Transverse colon (tissue), 4 donors: ENCODE results near the gene ZNF385D. TPM values are rescaled to one million over a fixed set of nuclear protein-coding genes. Genes with fewer than 3 reads are reported as not detected.

Source experiments
- DNase-seq: peaks from one replicate; pipeline ENCODE4 v3.0.0-alpha.2; 2019
- H3K27ac ChIP-seq, 4 donors: fragments of 200-600 bp; sonication (generic); 2 replicates each; pipeline ENCODE4 v1.5.1; 2016 to 2018; ENCODE audit warnings: inconsistent platforms in 4 of 4
- H3K27me3 ChIP-seq: fragments of 200-600 bp; sonication (generic); 2 replicates; pipeline ENCODE4 v1.5.1; 2017; ENCODE audit warnings: inconsistent platforms
- H3K36me3 ChIP-seq, 4 donors: fragments of 200-600 bp; sonication (generic); 2 replicates each; pipeline ENCODE4 v1.5.1; 2017 to 2019; ENCODE audit warnings: inconsistent platforms in 4 of 4
- H3K4me1 ChIP-seq, 4 donors: fragments of 200-600 bp; sonication (generic); 2 replicates each; pipeline ENCODE4 v1.5.1; 2017 to 2020; ENCODE audit warnings: inconsistent platforms in 4 of 4
- H3K4me3 ChIP-seq, 4 donors: fragments of 200-600 bp; sonication (generic); 1 replicate in 1 of 4; 2 replicates in 3 of 4; pipeline versions ENCODE4 v1.5.1 to v1.6.1; 2017 to 2019; ENCODE audit warnings: inconsistent platforms in 4 of 4
- H3K9me3 ChIP-seq, 2 donors: fragments of 200-600 bp; sonication (generic); 2 replicates each; pipeline ENCODE4 v1.5.1; 2017 to 2019; ENCODE audit warnings: inconsistent platforms in 2 of 2
- CTCF ChIP-seq, 5 experiments: fragments of 200-600 bp in 3 of 5; fragments of 450-650 bp in 2 of 5; sonication (generic) in 3 of 5; IDR thresholded peaks; 1 replicate in 2 of 5; 2 replicates in 3 of 5; pipeline ENCODE4 v1.5.1; 2016 to 2017; ENCODE audit warnings: antibody characterized with exemption in 5 of 5, inconsistent platforms in 3 of 5, mild to moderate bottlenecking in 2 of 5, moderate library complexity in 1 of 5
- EP300 ChIP-seq: sonication (generic); formaldehyde crosslinking; IDR thresholded peaks from one replicate; pipeline ENCODE4 v1.6.1; 2017; ENCODE audit warnings: antibody characterized with exemption, low read depth
- POLR2A ChIP-seq: fragments of 450-650 bp; IDR thresholded peaks from one replicate; pipeline ENCODE4 v1.6.1; 2016; ENCODE audit warnings: antibody characterized with exemption, mild to moderate bottlenecking, moderate library complexity
- POLR2AphosphoS5 ChIP-seq, 3 donors: sonication (generic); formaldehyde crosslinking; IDR thresholded peaks; one replicate each; pipeline ENCODE4 v1.6.1; 2016; ENCODE audit warnings: antibody characterized with exemption in 3 of 3
- WGBS, 2 donors: methylation state at CpG; one replicate each; pipeline ENCODE4 v1.1.5; 2018; ENCODE audit warnings: low coverage in 1 of 2; 5-methylcytosine and 5-hydroxymethylcytosine counted together
- in situ Hi-C, 4 donors: fragments of 200-750 bp; cut with MboI; loops; one replicate each; pipeline versions ENCODE4 v1.15.0 to v1.15.1; 2017; ENCODE audit warnings: low sequenced_read_pairs in 3 of 4, low pct_ligation_motif_present in 1 of 4, low pct_unique_long_range_greater_than_20kb in 1 of 4
- intact Hi-C: fragments of 100-400 bp; cut with DNase I; formaldehyde crosslinking; loops from one replicate; pipeline ENCODE4 v1.15.1; 2023; ENCODE audit warnings: low total_unique reads
- total RNA-seq, 4 donors: library from RNA; depleted of rRNA; stranded (reverse); fragments of >200 nt; gene quantifications; one replicate each; pipeline ENCODE4 v1.1.0, GENCODE V29; 2016

The ZNF385D gene
- total RNA-seq, 4 donors from 2014 or later = 0.40 to 0.75 (median 0.52) TPM

- intact Hi-C loops = no loop called here
- in situ Hi-C loops = no loop called here
- Histone ChIP-seq H3K27me3 (no peaks in the 10 kb centered on the region), H3K4me1 (no peaks in the 10 kb centered on the region), H3K4me3 (no peak overlapping the region), H3K27ac (no peak overlapping the region), H3K36me3 (no peaks in the 10 kb centered on the region), H3K9me3 (no peaks in the 10 kb centered on the region)
- 78 to 96% methylated on average over 4 of the region's 4 CpGs for WGBS, 2 donors
- TF ChIP-seq CTCF (IDR thresholded peaks at IDR 0.05) = no peak
- no peak for TF ChIP-seq POLR2A
- no peak for TF ChIP-seq EP300
- no peak for TF ChIP-seq POLR2AphosphoS5 (IDR thresholded peaks at IDR 0.05)
- DNase-seq = no peak
These were observed 224.5 kb downstream of the ZNF385D start for GRCh38 chr3:21526461-21526860.

DNA sequence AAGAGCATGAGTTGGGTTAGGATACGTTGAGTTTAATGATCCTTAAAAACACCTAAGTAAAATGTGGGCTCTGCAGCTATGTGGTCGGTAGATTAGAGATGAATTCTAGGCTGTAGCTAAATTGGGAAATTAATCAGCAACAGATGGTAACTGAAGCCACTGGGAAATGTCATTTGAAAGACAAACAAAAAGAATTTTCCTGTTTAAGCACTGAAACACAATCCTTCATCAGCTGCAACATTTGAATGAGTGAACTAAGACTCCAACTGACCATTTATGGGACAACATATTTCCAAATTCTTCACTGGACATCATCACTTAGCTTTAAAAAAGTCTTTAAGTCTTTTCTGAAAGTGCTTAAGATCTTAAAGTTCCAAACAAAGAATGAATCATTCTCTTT, 226.9 kb downstream of the ZNF385D start:
- 63 to 69% methylated on average over 2 of the region's 2 CpGs for WGBS, 2 donors
- Histone ChIP-seq H3K4me1 (no peaks in the 10 kb centered on the region), H3K27ac (no peak overlapping the region), H3K36me3 (no peaks in the 10 kb centered on the region), H3K9me3 (no peaks in the 10 kb centered on the region), H3K27me3 (no peaks in the 10 kb centered on the region), H3K4me3 (no peak overlapping the region)
- TF ChIP-seq POLR2A (no peak), EP300 (no peak), POLR2AphosphoS5 (IDR thresholded peaks at IDR 0.05) (no peak), CTCF (IDR thresholded peaks at IDR 0.05) (no peak)
- in situ Hi-C loops (no loop called here), intact Hi-C loops (no loop called here)
- no peak for DNase-seq

DNA sequence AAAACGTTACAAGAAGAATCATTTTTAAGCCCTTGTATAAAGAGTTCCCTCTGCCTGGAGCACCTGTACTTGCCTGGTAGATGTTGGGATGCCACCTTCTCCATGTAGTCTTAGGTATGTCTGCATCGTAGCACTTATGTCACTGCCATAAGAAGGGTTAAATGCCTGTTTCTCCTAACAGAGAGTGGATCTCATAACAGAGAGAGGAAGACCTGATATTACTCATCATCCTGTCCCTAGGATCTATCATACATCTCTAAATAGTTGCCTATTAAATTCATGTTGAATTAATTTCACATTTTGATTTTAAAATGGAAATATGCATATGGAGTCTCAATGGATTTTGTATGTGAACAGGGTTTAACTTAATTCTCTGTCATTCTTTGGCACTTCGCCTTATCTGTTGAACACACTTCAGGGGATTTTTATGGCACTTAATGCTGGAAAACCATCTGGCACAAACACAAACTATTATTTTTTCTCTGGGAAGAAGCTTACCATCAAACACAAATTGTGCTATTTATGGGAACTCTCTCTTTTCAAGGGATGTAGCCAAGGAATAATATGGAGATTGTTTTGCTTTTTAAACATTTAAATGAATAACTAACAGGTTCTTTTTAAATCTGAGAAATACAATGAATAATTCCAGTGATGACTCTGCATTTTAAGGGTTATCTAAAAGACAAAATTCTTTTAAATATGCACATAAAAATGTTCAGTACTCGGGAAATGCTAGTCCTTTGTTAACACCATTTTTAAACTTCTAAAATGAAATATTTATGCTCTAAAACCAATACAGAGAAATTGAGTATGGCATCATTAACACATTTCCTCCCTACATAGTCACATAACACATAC, 230.7 kb downstream of the ZNF385D start:
- Histone ChIP-seq H3K36me3 (no peaks in the 10 kb centered on the region), H3K27ac (no peak overlapping the region), H3K9me3 (no peaks in the 10 kb centered on the region), H3K27me3 (no peaks in the 10 kb centered on the region), H3K4me1 (no peaks in the 10 kb centered on the region), H3K4me3 (no peak overlapping the region)
- DNase-seq = no peak
- intact Hi-C loops = no loop called here
- 36 to 56% methylated on average over 4 of the region's 4 CpGs for WGBS, 2 donors
- in situ Hi-C loops = no loop called here
- TF ChIP-seq EP300 (no peak), POLR2A (no peak), CTCF (IDR thresholded peaks at IDR 0.05) (no peak)

DNA sequence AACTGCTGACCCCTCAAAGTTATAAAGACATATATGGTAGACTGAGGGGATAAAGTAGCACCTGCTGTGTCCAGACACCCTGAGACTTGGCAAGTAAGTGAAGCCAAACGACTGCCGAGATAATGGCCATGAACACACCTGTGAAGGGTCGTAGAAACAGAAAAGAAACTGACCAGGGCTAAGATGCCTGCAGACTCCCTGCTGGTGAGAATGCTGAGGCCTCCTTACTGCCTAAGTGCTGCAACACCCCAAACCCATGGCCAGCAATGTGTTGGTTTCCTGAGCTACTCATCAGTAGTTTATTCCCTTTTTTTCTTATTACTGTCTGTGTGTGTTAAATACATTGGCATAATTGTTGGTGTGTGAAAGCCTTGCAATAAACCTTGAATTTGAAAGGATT, 233.8 kb downstream of the ZNF385D start:
- no peak for TF ChIP-seq EP300
- TF ChIP-seq POLR2A = no peak
- no peak for TF ChIP-seq POLR2AphosphoS5 (IDR thresholded peaks at IDR 0.05)
- TF ChIP-seq CTCF (IDR thresholded peaks at IDR 0.05) = no peak
- no peaks in the 10 kb centered on the region for H3K9me3 ChIP-seq
- H3K27ac ChIP-seq = no peak overlapping the region
- intact Hi-C loops = no loop called here
- H3K4me3 ChIP-seq = no peak overlapping the region
- no peak for DNase-seq
- in situ Hi-C loops = no loop called here
- 57 to 78% methylated on average over 3 of the region's 3 CpGs for WGBS, 2 donors
- H3K4me1 ChIP-seq = no peaks in the 10 kb centered on the region
- no peaks in the 10 kb centered on the region for H3K27me3 ChIP-seq
- H3K36me3 ChIP-seq = no peaks in the 10 kb centered on the region
